Common myeloid progenitor, CD34-positive (primary cell): ENCODE data around the gene SLC25A34.

ENCODE experiments used
- CTCF ChIA-PET: fragments of 350-600 bp; sonication (Branson Sonifier 250); formaldehyde crosslinking; loops from one replicate; lab custom pipeline; 2021; ENCODE audit warnings: antibody characterized with exemption; lab: Charles Lee
- POLR2A ChIA-PET: fragments of 350-600 bp; sonication (Branson Sonifier 250); formaldehyde crosslinking; loops from one replicate; lab custom pipeline; 2021; ENCODE audit warnings: antibody characterized with exemption; lab: Charles Lee
- DNase-seq, 3 donors: peaks; one replicate each; pipeline versions ENCODE4 v3.0.0 to v3.0.0-alpha.2; 2013
- H3K27ac ChIP-seq, 2 experiments: 1 replicate in 1 of 2; 2 replicates in 1 of 2; pipeline ENCODE4 v1.7.0; 2013; ENCODE audit warnings: inconsistent platforms in 2 of 2, low read length in 2 of 2, mild to moderate bottlenecking in 2 of 2, low read depth in 1 of 2, moderate library complexity in 1 of 2; ENCODE audit not compliant: severe bottlenecking in 2 of 2, insufficient read depth in 1 of 2, poor library complexity in 1 of 2
- H3K27me3 ChIP-seq, 5 experiments: replicated peaks in 2 of 5; 1 replicate in 3 of 5; 2 replicates in 2 of 5; pipeline versions ENCODE4 v1.6.1 to v1.7.0; 2013; ENCODE audit warnings: low read length in 4 of 5, mild to moderate bottlenecking in 2 of 5, moderate library complexity in 2 of 5, inconsistent platforms in 1 of 5; ENCODE audit not compliant: insufficient read depth in 5 of 5, control insufficient read depth in 4 of 5
- H3K36me3 ChIP-seq, 4 experiments: 1 replicate in 2 of 4; 2 replicates in 2 of 4; pipeline versions ENCODE4 v1.6.1 to v1.7.0; 2013; ENCODE audit warnings: low read length in 3 of 4, control low read depth in 1 of 4, mild to moderate bottlenecking in 1 of 4; ENCODE audit not compliant: control insufficient read depth in 4 of 4, insufficient read depth in 4 of 4
- H3K4me1 ChIP-seq, 4 experiments: 1 replicate in 3 of 4; 2 replicates in 1 of 4; pipeline versions ENCODE4 v1.6.1 to v1.7.1; 2013; ENCODE audit warnings: low read length in 3 of 4, mild to moderate bottlenecking in 3 of 4, control low read depth in 1 of 4, inconsistent platforms in 1 of 4, moderate library complexity in 1 of 4; ENCODE audit not compliant: control insufficient read depth in 4 of 4, insufficient read depth in 4 of 4; ENCODE audit errors: control extremely low read depth in 1 of 4
- H3K4me3 ChIP-seq, 7 experiments: 1 replicate in 4 of 7; 2 replicates in 3 of 7; pipeline versions ENCODE4 v1.5.1 to v1.7.0; 2013; ENCODE audit warnings: mild to moderate bottlenecking in 7 of 7, low read length in 6 of 7, moderate library complexity in 6 of 7, inconsistent platforms in 2 of 7, low read depth in 2 of 7, control low read depth in 1 of 7; ENCODE audit not compliant: insufficient read depth in 4 of 7, control insufficient read depth in 1 of 7; ENCODE audit errors: extremely low read depth in 1 of 7
- H3K9me3 ChIP-seq, 5 experiments: 1 replicate in 4 of 5; 2 replicates in 1 of 5; pipeline versions ENCODE4 v1.6.1 to v1.7.1; 2013; ENCODE audit warnings: low read length in 4 of 5, mild to moderate bottlenecking in 2 of 5, inconsistent platforms in 1 of 5, low read depth in 1 of 5, moderate library complexity in 1 of 5; ENCODE audit not compliant: control insufficient read depth in 4 of 5, insufficient read depth in 2 of 5; ENCODE audit errors: control extremely low read depth in 1 of 5
- WGBS: methylation state at CpG from one replicate; pipeline ENCODE4 v1.1.5; 2013; ENCODE audit not compliant: insufficient coverage; 5-methylcytosine and 5-hydroxymethylcytosine counted together

SLC25A34 gene

GRCh38 chr1:15788624-15789301 lies 52.7 kb downstream of the SLC25A34 start:
- H3K27ac ChIP-seq, result no peak overlapping the region
- 70% methylated on average over 11 of the region's 13 CpGs for WGBS
- POLR2A ChIA-PET, result no interaction called here
- CTCF ChIA-PET, result interaction anchor here (0.9 to 1.4 kb wide), 3 partner anchors 10 to 14 kb away, joined by 3 to 4 read pairs (median 3); no protein-coding TSS in a partner anchor
- no peaks in the 10 kb centered on the region for H3K4me1 ChIP-seq
- DNase-seq, result peak; percentile 21 to 63 (median 51)
- no peaks in the 10 kb centered on the region for H3K9me3 ChIP-seq
- H3K4me3 ChIP-seq, result no peak overlapping the region
- H3K36me3 ChIP-seq, result no peaks in the 10 kb centered on the region
- H3K27me3 ChIP-seq, result no peaks in the 10 kb centered on the region
